K562 (cell line): ENCODE results near the gene TLR8. TPM values are rescaled to one million over a fixed set of nuclear protein-coding genes. Genes with fewer than 3 reads are reported as not detected.
A peak's percentile ranks its signal among the peaks of the same experiment; 100 is the strongest.

Source experiments
- ATAC-seq: fragments of 200-7000 bp; cut with Tn5 transposase; 3 replicates; pipeline ENCODE4 v1.9.1; 2020; ENCODE audit warnings: moderate library complexity
- BruUV-seq: library from RNA; stranded (reverse); fragments of 400-500 nt; replicated peaks from 2 replicates; lab custom pipeline; 2021; lab: Mats Ljungman, UMichigan
- CTCF ChIA-PET: fragments of 300-600 bp; formaldehyde crosslinking; extraction: SDS; loops from one replicate; lab custom pipeline; 2021; ENCODE audit warnings: low intra/inter-chr PET ratio; lab: Yijun Ruan, JAX
- POLR2A ChIA-PET: fragments of 300-600, 350-650 bp; sonication (Branson Sonifier 250); formaldehyde crosslinking; extraction: SDS; loops from one replicate; lab custom pipeline; 2021; ENCODE audit warnings: antibody characterized with exemption, inconsistent platforms; lab: Yijun Ruan, JAX
- DNase-seq, 4 experiments: peaks; one replicate each; pipeline versions ENCODE4 v3.0.0 to v3.0.0-alpha.2; 2011 to 2018; ENCODE audit warnings: low spot score in 3 of 4, mixed read lengths in 3 of 4; ENCODE audit errors: extremely low read depth in 1 of 4
- FAIRE-seq: peaks from 2 replicates; lab custom pipeline; 2011; peaks lifted over from hg19 to GRCh38; lab: Jason Lieb, UNC
- H2AFZ ChIP-seq: 2 replicates; pipeline ENCODE4 v1.6.0; 2011; ENCODE audit warnings: low read depth, low read length, control low read depth, inconsistent platforms
- H3K27ac ChIP-seq: fragments of 200-600 bp; 3 replicates; pipeline ENCODE4 v1.8.0; 2011; ENCODE audit warnings: low read depth, mild to moderate bottlenecking, control low read depth, inconsistent platforms, low read length, moderate library complexity, mixed read lengths; ENCODE audit errors: extremely low read depth
- H3K27me3 ChIP-seq, 2 experiments: fragments of 300-600 bp in 1 of 2; 2 replicates in 1 of 2; 3 replicates in 1 of 2; pipeline versions ENCODE4 v1.6.0 to v1.8.0; 2011; ENCODE audit warnings: inconsistent platforms in 2 of 2, low read length in 2 of 2, mild to moderate bottlenecking in 1 of 2, mixed read lengths in 1 of 2, moderate library complexity in 1 of 2; ENCODE audit not compliant: control insufficient read depth in 2 of 2, insufficient read depth in 2 of 2
- H3K36me3 ChIP-seq: fragments of 300-600 bp; 3 replicates; pipeline ENCODE4 v1.8.0; 2011; ENCODE audit warnings: mild to moderate bottlenecking, low read length, inconsistent platforms; ENCODE audit not compliant: control insufficient read depth, insufficient read depth
- H3K4me1 ChIP-seq, 2 experiments: fragments of 200-600 bp in 1 of 2; replicated peaks in 1 of 2; 2 replicates in 1 of 2; 3 replicates in 1 of 2; pipeline versions ENCODE4 v1.5.1 to v1.8.0; 2011; ENCODE audit warnings: inconsistent platforms in 2 of 2, low read length in 2 of 2, mild to moderate bottlenecking in 1 of 2, mixed read lengths in 1 of 2, moderate library complexity in 1 of 2; ENCODE audit not compliant: control insufficient read depth in 2 of 2, insufficient read depth in 2 of 2
- H3K4me2 ChIP-seq: 2 replicates; pipeline ENCODE4 v1.6.1; 2011; ENCODE audit warnings: low read length, control low read depth, inconsistent platforms, mixed read lengths; ENCODE audit not compliant: insufficient read depth
- H3K4me3 ChIP-seq: fragments of 200-600 bp; sonication (generic), shearing (Covaris generic); 2 replicates; pipeline ENCODE4 v1.5.1; 2016; ENCODE audit warnings: control low read depth, inconsistent platforms
- H3K79me2 ChIP-seq: fragments of 200-600 bp; 3 replicates; pipeline ENCODE4 v1.8.0; 2011; ENCODE audit warnings: low read length, inconsistent platforms; ENCODE audit not compliant: control insufficient read depth, insufficient read depth
- H3K9ac ChIP-seq, 2 experiments: 2 replicates each; pipeline versions ENCODE4 v1.6.0 to v1.6.1; 2011; ENCODE audit warnings: low read depth in 2 of 2, low read length in 2 of 2, control low read depth in 1 of 2, inconsistent platforms in 1 of 2, mild to moderate bottlenecking in 1 of 2, mixed read lengths in 1 of 2; ENCODE audit not compliant: insufficient read depth in 1 of 2
- H3K9me1 ChIP-seq: one replicate; pipeline ENCODE4 v1.6.0; 2011; ENCODE audit warnings: inconsistent platforms, mild to moderate bottlenecking, low read length, moderate library complexity; ENCODE audit not compliant: control insufficient read depth, insufficient read depth
- H3K9me3 ChIP-seq: replicated peaks from 2 replicates; pipeline ENCODE4 v1.5.1; 2011; ENCODE audit warnings: low read depth, low read length, inconsistent platforms; ENCODE audit not compliant: control insufficient read depth, insufficient read depth
- H4K20me1 ChIP-seq: replicated peaks from 2 replicates; pipeline ENCODE4 v1.6.1; 2011; ENCODE audit warnings: low read length, inconsistent platforms, mixed read lengths; ENCODE audit not compliant: control insufficient read depth, insufficient read depth
- BCOR ChIP-seq: fragments of 450-650 bp; IDR thresholded peaks from 2 replicates; pipeline ENCODE4 v1.6.1; 2016
- DPF2 ChIP-seq: fragments of 450-650 bp; IDR thresholded peaks from 2 replicates; pipeline ENCODE4 v1.6.1; 2016
- ILF3 ChIP-seq: fragments of 450-650 bp; IDR thresholded peaks from 2 replicates; pipeline ENCODE4 v1.6.1; 2018; ENCODE audit warnings: antibody characterized with exemption, mild to moderate bottlenecking, moderate library complexity, borderline replicate concordance
- MCM3 ChIP-seq: fragments of 450-650 bp; IDR thresholded peaks from 2 replicates; pipeline ENCODE4 v1.6.1; 2016
- SMARCA5 ChIP-seq: fragments of 450-650 bp; IDR thresholded peaks from 2 replicates; pipeline ENCODE4 v1.6.1; 2016
- ZBTB17 ChIP-seq: fragments of 450-650 bp; formaldehyde crosslinking; IDR thresholded peaks from 2 replicates; pipeline ENCODE4 v1.4.0; 2020; ENCODE audit warnings: mild to moderate bottlenecking
- ZNF124 ChIP-seq: sonication (generic); formaldehyde crosslinking; IDR thresholded peaks from 2 replicates; pipeline ENCODE4 v1.8.1; 2022; ENCODE audit warnings: missing genetic modification reagents
- WGBS: fragments of 100-300 bp; shearing (Covaris generic); methylation state at CpG from one replicate; pipeline ENCODE4 v1.1.6; 2016; ENCODE audit warnings: low coverage, mixed read lengths; ENCODE audit not compliant: insufficient coverage; ENCODE audit errors: missing lambda C conversion rate; 5-methylcytosine and 5-hydroxymethylcytosine counted together
- in situ Hi-C: fragments of 300-500 bp; cut with MboI; formaldehyde crosslinking; loops from 4 replicates; pipeline ENCODE4 v1.15.0; 2018; ENCODE audit warnings: inconsistent platforms, mixed read lengths
- intact Hi-C: fragments of 100-400 bp; cut with micrococcal nuclease; formaldehyde crosslinking; loops from 2 replicates; pipeline ENCODE4 v1.14.2; 2022
- polyA plus RNA-seq, 8 experiments: library from polyadenylated mRNA; depleted of rRNA in 4 of 8; stranded (reverse) in 5 of 8; unstranded in 3 of 8; fragments of >200 nt; fragmentation: Nextera tagmentation in 2 of 8; fragmentation: Illumina TruSeq in 1 of 8; extraction: Ambion mirVana in 2 of 8; extraction: Trizol in 1 of 8; gene quantifications; 2 replicates each; pipeline versions ENCODE4 v1.2.1 to v1.2.3, GENCODE V29; 2011 to 2014; ENCODE audit warnings: inconsistent platforms in 1 of 8, missing spikeins in 1 of 8
- total RNA-seq, 7 experiments: library from RNA; depleted of rRNA in 6 of 7; stranded (reverse); fragments of >200 nt in 6 of 7; fragmentation: Illumina TruSeq in 2 of 7; extraction: Trizol in 2 of 7; gene quantifications; 2 replicates each; pipeline versions ENCODE4 v1.2.1 to v1.2.3, GENCODE V29; 2011 to 2021; ENCODE audit warnings: low replicate concordance in 1 of 7
- TF ChIP-seq, protein P1 (sequence below): fragments of 200-800 bp; sonication (Bioruptor generic); IDR thresholded peaks from 2 replicates; pipeline ENCODE4 v1.6.1; 2016; ENCODE audit warnings: missing genetic modification characterization, missing compliant biosample characterization
- TF ChIP-seq, protein P2 (sequence below), 2 experiments: fragments of 450-650 bp in 1 of 2; sonication (generic) in 1 of 2; formaldehyde crosslinking in 1 of 2; IDR thresholded peaks; 2 replicates each; pipeline versions ENCODE4 v1.7.1 to v1.9.0; 2016 to 2022; ENCODE audit warnings: inconsistent platforms in 1 of 2, mild to moderate bottlenecking in 1 of 2, missing genetic modification reagents in 1 of 2

The TLR8 gene
- total and polyA plus RNA-seq, 9 of the 15 experiments (the other 6 are each of a cell fraction or from before 2014, with no cell fraction given) = not detected

DNA sequence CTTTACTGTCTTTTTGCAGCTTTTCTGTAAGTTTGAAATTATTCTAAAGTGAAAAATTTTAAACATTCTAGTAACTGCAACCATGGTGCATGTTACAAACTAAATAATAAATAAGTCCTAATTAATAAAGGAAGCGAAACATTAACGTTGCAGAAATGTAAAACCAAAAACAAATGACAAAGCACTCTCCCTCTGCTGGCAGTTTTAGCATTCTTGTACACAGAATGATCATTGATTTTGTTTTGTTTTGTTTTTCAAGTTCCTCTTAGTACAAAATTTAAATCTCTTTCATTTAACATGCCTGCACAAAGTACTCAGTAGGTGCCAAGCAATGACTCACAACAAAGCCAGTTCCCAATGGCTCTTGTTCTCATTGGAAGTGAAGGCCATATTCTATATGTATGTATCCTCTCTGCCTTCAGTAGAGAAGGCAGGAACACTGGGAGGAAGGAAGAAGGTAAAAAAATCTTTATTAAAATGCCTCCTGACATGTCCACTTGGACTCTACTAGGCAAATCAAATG is 54.8 kb downstream of the TLR8 start:
- intact Hi-C loops (no loop called here), in situ Hi-C loops (loop anchor here (25.0 kb wide), 1 partner anchor 701 kb away; the partner anchor contains the start of gene TCEANC)
- H4K20me1 ChIP-seq = no peaks in the 10 kb centered on the region
- H3K9ac ChIP-seq = no peak overlapping the region; a peak in 1 of 4 replicates
- peaks cover 13% of the 10 kb centered on the region; the same call in 2 of the 3 replicates for H3K36me3 ChIP-seq
- peak overlapping the region; percentile 40; the same call in 1 of the 2 replicates for H2AFZ ChIP-seq
- no peaks in the 10 kb centered on the region for H3K9me3 ChIP-seq
- ATAC-seq (no peak), FAIRE-seq (no peak), DNase-seq (no peak)
- no peaks in the 10 kb centered on the region for H3K9me1 ChIP-seq
- ChIA-PET POLR2A (no interaction called here), CTCF (no interaction called here)
- BruUV-seq = no TSS peak
- no peak overlapping the region for H3K4me3 ChIP-seq
- H3K4me2 ChIP-seq = peak overlapping the region; percentile 31; the same call in 1 of the 2 replicates
- H3K27ac ChIP-seq = peak overlapping the region; percentile 40; the same call in 2 of the 3 replicates
- H3K27me3 ChIP-seq = no peaks in the 10 kb centered on the region
- H3K4me1 ChIP-seq = peaks cover 24 to 42% of the 10 kb centered on the region in 2 experiments
- H3K79me2 ChIP-seq = peaks cover 25% of the 10 kb centered on the region
- WGBS = 49% methylated on average over 2 of the region's 2 CpGs
- TF ChIP-seq ZBTB17 = no peak
- TF ChIP-seq, protein P1, sequence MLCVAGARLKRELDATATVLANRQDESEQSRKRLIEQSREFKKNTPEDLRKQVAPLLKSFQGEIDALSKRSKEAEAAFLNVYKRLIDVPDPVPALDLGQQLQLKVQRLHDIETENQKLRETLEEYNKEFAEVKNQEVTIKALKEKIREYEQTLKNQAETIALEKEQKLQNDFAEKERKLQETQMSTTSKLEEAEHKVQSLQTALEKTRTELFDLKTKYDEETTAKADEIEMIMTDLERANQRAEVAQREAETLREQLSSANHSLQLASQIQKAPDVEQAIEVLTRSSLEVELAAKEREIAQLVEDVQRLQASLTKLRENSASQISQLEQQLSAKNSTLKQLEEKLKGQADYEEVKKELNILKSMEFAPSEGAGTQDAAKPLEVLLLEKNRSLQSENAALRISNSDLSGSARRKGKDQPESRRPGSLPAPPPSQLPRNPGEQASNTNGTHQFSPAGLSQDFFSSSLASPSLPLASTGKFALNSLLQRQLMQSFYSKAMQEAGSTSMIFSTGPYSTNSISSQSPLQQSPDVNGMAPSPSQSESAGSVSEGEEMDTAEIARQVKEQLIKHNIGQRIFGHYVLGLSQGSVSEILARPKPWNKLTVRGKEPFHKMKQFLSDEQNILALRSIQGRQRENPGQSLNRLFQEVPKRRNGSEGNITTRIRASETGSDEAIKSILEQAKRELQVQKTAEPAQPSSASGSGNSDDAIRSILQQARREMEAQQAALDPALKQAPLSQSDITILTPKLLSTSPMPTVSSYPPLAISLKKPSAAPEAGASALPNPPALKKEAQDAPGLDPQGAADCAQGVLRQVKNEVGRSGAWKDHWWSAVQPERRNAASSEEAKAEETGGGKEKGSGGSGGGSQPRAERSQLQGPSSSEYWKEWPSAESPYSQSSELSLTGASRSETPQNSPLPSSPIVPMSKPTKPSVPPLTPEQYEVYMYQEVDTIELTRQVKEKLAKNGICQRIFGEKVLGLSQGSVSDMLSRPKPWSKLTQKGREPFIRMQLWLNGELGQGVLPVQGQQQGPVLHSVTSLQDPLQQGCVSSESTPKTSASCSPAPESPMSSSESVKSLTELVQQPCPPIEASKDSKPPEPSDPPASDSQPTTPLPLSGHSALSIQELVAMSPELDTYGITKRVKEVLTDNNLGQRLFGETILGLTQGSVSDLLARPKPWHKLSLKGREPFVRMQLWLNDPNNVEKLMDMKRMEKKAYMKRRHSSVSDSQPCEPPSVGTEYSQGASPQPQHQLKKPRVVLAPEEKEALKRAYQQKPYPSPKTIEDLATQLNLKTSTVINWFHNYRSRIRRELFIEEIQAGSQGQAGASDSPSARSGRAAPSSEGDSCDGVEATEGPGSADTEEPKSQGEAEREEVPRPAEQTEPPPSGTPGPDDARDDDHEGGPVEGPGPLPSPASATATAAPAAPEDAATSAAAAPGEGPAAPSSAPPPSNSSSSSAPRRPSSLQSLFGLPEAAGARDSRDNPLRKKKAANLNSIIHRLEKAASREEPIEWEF (CRISPR knock-in tag) = no peak
- no peak for TF ChIP-seq BCOR
- TF ChIP-seq, protein P2, sequence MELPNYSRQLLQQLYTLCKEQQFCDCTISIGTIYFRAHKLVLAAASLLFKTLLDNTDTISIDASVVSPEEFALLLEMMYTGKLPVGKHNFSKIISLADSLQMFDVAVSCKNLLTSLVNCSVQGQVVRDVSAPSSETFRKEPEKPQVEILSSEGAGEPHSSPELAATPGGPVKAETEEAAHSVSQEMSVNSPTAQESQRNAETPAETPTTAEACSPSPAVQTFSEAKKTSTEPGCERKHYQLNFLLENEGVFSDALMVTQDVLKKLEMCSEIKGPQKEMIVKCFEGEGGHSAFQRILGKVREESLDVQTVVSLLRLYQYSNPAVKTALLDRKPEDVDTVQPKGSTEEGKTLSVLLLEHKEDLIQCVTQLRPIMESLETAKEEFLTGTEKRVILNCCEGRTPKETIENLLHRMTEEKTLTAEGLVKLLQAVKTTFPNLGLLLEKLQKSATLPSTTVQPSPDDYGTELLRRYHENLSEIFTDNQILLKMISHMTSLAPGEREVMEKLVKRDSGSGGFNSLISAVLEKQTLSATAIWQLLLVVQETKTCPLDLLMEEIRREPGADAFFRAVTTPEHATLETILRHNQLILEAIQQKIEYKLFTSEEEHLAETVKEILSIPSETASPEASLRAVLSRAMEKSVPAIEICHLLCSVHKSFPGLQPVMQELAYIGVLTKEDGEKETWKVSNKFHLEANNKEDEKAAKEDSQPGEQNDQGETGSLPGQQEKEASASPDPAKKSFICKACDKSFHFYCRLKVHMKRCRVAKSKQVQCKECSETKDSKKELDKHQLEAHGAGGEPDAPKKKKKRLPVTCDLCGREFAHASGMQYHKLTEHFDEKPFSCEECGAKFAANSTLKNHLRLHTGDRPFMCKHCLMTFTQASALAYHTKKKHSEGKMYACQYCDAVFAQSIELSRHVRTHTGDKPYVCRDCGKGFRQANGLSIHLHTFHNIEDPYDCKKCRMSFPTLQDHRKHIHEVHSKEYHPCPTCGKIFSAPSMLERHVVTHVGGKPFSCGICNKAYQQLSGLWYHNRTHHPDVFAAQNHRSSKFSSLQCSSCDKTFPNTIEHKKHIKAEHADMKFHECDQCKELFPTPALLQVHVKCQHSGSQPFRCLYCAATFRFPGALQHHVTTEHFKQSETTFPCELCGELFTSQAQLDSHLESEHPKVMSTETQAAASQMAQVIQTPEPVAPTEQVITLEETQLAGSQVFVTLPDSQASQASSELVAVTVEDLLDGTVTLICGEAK (IDR thresholded peaks at IDR 0.05) = no peak
- TF ChIP-seq, protein P2 (CRISPR knock-in tag; IDR thresholded peaks at IDR 0.05) = no peak
- no peak for TF ChIP-seq MCM3
- TF ChIP-seq ZNF124 (CRISPR knock-in tag) = no peak
- no peak for TF ChIP-seq ILF3
- TF ChIP-seq SMARCA5 = no peak
- TF ChIP-seq DPF2 = no peak
